PC-3 (cell line): ENCODE measurements around the gene ROBO2.

Experiments
- EZH2phosphoT487 ChIP-seq: fragments of 300-600 bp; sonication (generic); IDR thresholded peaks from 2 replicates; pipeline ENCODE4 v1.6.1; 2018; ENCODE audit warnings: mild to moderate bottlenecking, antibody characterized with exemption, low read length, borderline replicate concordance
- TF ChIP-seq, protein P1 (sequence below): fragments of 300-600 bp; sonication (generic); conservative IDR thresholded peaks from 2 replicates; pipeline ENCODE4 v1.5.1; 2017; ENCODE audit warnings: antibody characterized with exemption, low read depth, mild to moderate bottlenecking, low read length

DNA sequence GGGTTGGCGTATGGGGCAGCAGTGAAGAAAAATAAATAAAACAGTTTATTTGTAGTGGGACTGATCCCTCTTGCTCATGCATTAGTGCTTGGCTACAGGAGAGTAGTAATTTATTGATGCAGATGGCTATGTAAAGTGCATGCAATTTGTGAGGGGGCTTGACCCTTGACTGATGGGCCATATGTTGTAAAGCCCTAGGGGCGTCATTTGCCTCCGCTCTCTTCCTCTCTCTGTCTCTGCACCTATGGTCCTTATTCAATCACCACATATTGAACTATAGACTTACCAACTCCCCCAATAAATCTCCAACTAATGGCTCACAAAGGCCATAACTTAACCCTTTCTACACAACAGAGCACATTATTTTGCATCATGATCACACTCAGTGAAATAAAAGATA, 227.7 kb downstream of the ROBO2 start:
- TF ChIP-seq, protein P1, sequence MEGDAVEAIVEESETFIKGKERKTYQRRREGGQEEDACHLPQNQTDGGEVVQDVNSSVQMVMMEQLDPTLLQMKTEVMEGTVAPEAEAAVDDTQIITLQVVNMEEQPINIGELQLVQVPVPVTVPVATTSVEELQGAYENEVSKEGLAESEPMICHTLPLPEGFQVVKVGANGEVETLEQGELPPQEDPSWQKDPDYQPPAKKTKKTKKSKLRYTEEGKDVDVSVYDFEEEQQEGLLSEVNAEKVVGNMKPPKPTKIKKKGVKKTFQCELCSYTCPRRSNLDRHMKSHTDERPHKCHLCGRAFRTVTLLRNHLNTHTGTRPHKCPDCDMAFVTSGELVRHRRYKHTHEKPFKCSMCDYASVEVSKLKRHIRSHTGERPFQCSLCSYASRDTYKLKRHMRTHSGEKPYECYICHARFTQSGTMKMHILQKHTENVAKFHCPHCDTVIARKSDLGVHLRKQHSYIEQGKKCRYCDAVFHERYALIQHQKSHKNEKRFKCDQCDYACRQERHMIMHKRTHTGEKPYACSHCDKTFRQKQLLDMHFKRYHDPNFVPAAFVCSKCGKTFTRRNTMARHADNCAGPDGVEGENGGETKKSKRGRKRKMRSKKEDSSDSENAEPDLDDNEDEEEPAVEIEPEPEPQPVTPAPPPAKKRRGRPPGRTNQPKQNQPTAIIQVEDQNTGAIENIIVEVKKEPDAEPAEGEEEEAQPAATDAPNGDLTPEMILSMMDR: no peak
- no peak for TF ChIP-seq EZH2phosphoT487
